ENCODE measurements around the gene TTC39C. TPM values are rescaled to one million over a fixed set of nuclear protein-coding genes. Genes with fewer than 3 reads are reported as not detected.
"Not testable (repeated sequence)": the region's sequence is repeated elsewhere in the genome, so short reads cannot be mapped to it uniquely, and the experiment has no call there.

The TTC39C gene
- total RNA-seq, 1 experiment from 2014 or later = 24.0 TPM

DNA sequence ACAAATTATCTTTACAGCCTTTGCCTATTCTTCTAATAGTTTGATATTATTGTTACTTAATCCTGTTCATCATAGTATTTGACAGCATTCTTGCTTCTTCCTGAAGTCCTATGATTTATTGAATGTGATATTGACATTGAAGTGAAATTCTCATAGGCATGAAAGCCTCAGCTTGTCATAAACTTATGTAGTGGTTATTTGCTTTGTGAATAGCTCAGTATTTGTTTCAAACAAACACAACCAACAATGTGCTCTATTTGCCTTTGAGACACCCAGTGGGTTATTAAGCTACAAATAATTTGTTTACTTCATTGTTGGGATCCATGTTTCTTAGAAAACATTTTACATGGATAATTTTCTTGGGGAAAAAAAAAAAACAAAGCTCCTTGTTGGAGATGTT lies 57.2 kb downstream of the TTC39C start:
- ChIA-PET POLR2A (ENCODE audit: low non-redundant PET) (no interaction called here), CTCF (no interaction called here)
- H3K9me3 ChIP-seq (ENCODE audit: low read depth, low read length, poor library complexity, severe bottlenecking) = no peaks in the 10 kb centered on the region
- no peak overlapping the region for H3K27ac ChIP-seq (ENCODE audit: low read depth, low read length, poor library complexity, severe bottlenecking)
- no TSS peak for BruUV-seq (replicated peaks)
- no peak for DNase-seq (ENCODE audit: low spot score)
- intact Hi-C loops (cut with micrococcal nuclease; ENCODE audit: unreplicated experiment) = no loop called here
- H3K4me1 ChIP-seq (ENCODE audit: insufficient read depth, low read length, poor library complexity, severe bottlenecking) = peaks cover 15% of the 10 kb centered on the region
- no peaks in the 10 kb centered on the region for H3K27me3 ChIP-seq (replicated peaks; ENCODE audit: insufficient read depth, low read depth, low read length, poor library complexity)
- no peaks in the 10 kb centered on the region for H3K36me3 ChIP-seq (ENCODE audit: insufficient read depth, low read length, poor library complexity, severe bottlenecking)
- TF ChIP-seq, protein P1, sequence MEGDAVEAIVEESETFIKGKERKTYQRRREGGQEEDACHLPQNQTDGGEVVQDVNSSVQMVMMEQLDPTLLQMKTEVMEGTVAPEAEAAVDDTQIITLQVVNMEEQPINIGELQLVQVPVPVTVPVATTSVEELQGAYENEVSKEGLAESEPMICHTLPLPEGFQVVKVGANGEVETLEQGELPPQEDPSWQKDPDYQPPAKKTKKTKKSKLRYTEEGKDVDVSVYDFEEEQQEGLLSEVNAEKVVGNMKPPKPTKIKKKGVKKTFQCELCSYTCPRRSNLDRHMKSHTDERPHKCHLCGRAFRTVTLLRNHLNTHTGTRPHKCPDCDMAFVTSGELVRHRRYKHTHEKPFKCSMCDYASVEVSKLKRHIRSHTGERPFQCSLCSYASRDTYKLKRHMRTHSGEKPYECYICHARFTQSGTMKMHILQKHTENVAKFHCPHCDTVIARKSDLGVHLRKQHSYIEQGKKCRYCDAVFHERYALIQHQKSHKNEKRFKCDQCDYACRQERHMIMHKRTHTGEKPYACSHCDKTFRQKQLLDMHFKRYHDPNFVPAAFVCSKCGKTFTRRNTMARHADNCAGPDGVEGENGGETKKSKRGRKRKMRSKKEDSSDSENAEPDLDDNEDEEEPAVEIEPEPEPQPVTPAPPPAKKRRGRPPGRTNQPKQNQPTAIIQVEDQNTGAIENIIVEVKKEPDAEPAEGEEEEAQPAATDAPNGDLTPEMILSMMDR (conservative IDR thresholded peaks at IDR 0.05; ENCODE audit: low read depth, low read length) = no peak
- TF ChIP-seq EZH2 (IDR thresholded peaks at IDR 0.05; ENCODE audit: borderline replicate concordance, low read depth, low read length, poor library complexity, severe bottlenecking) = no peak
- H3K4me3 ChIP-seq (ENCODE audit: low read depth, low read length, poor library complexity, severe bottlenecking) = no peak overlapping the region

DNA sequence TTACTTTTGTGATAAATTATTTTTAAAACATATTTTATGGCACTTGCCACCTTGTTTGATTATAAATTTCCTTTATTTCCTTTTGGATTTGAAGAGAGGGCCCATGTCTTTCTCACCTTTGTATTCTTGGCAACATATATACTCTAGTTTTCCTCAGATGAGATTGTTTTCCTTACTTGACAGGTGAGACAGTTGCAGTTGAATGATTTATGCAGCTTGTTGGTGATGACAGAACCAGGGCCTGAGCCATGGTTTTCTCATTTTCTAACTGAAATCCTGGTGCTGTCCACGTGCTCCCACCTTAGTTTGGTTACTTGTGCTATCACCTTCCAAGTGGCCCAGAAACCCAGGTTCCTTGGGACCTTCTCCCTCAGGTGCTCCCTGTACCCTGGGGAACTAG lies 58.2 kb downstream of the TTC39C start:
- H3K36me3 ChIP-seq (ENCODE audit: insufficient read depth, low read length, poor library complexity, severe bottlenecking) = no peaks in the 10 kb centered on the region
- BruUV-seq (replicated peaks) = no TSS peak
- intact Hi-C loops (cut with micrococcal nuclease; ENCODE audit: unreplicated experiment) = no loop called here
- H3K27me3 ChIP-seq (replicated peaks; ENCODE audit: insufficient read depth, low read depth, low read length, poor library complexity) = no peaks in the 10 kb centered on the region
- H3K4me3 ChIP-seq (ENCODE audit: low read depth, low read length, poor library complexity, severe bottlenecking) = no peak overlapping the region
- H3K9me3 ChIP-seq (ENCODE audit: low read depth, low read length, poor library complexity, severe bottlenecking) = no peaks in the 10 kb centered on the region
- H3K27ac ChIP-seq (ENCODE audit: low read depth, low read length, poor library complexity, severe bottlenecking) = no peak overlapping the region
- TF ChIP-seq, protein P1 (conservative IDR thresholded peaks at IDR 0.05; ENCODE audit: low read depth, low read length) = no peak
- no peak for TF ChIP-seq EZH2 (IDR thresholded peaks at IDR 0.05; ENCODE audit: borderline replicate concordance, low read depth, low read length, poor library complexity, severe bottlenecking)
- peaks cover 15% of the 10 kb centered on the region for H3K4me1 ChIP-seq (ENCODE audit: insufficient read depth, low read length, poor library complexity, severe bottlenecking)
- POLR2A ChIA-PET (ENCODE audit: low non-redundant PET) = interaction anchor here (0.5 kb wide), 1 partner anchor 69 kb away, joined by 3 read pairs; no protein-coding TSS in a partner anchor
- CTCF ChIA-PET = interaction anchor here (0.6 kb wide), 1 partner anchor 561 kb away, joined by 3 read pairs; no protein-coding TSS in a partner anchor
- DNase-seq (ENCODE audit: low spot score) = no peak

DNA sequence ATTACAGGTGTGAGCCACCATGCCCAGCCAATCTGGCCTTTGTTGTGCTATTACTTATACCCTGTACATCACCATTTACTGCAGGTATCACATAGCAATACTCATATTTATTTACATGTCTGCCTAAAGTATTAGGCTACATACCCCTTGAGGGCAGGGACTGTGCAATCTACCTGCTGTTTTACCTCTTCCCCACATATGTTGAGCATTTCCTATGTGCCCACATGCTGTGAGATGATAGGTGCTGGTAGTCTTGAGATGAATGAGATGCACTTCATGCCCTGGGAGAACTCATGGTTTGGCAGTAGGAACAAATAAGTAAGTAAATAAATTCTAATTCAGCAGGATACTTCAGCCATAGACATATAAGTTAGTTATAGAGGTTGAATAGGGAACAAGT lies 59.2 kb downstream of the TTC39C start:
- no TSS peak for BruUV-seq (replicated peaks)
- H3K9me3 ChIP-seq (ENCODE audit: low read depth, low read length, poor library complexity, severe bottlenecking) = no peaks in the 10 kb centered on the region
- intact Hi-C loops (cut with micrococcal nuclease; ENCODE audit: unreplicated experiment) = no loop called here
- peaks cover 6% of the 10 kb centered on the region for H3K36me3 ChIP-seq (ENCODE audit: insufficient read depth, low read length, poor library complexity, severe bottlenecking)
- no peak overlapping the region for H3K27ac ChIP-seq (ENCODE audit: low read depth, low read length, poor library complexity, severe bottlenecking)
- no peaks in the 10 kb centered on the region for H3K27me3 ChIP-seq (replicated peaks; ENCODE audit: insufficient read depth, low read depth, low read length, poor library complexity)
- DNase-seq (ENCODE audit: low spot score) = no peak
- H3K4me3 ChIP-seq (ENCODE audit: low read depth, low read length, poor library complexity, severe bottlenecking) = no peak overlapping the region
- POLR2A ChIA-PET (ENCODE audit: low non-redundant PET) = no interaction called here
- CTCF ChIA-PET = no interaction called here
- TF ChIP-seq, protein P1 (conservative IDR thresholded peaks at IDR 0.05; ENCODE audit: low read depth, low read length) = no peak
- TF ChIP-seq EZH2 (IDR thresholded peaks at IDR 0.05; ENCODE audit: borderline replicate concordance, low read depth, low read length, poor library complexity, severe bottlenecking) = no peak
- peaks cover 18% of the 10 kb centered on the region for H3K4me1 ChIP-seq (ENCODE audit: insufficient read depth, low read length, poor library complexity, severe bottlenecking)

DNA sequence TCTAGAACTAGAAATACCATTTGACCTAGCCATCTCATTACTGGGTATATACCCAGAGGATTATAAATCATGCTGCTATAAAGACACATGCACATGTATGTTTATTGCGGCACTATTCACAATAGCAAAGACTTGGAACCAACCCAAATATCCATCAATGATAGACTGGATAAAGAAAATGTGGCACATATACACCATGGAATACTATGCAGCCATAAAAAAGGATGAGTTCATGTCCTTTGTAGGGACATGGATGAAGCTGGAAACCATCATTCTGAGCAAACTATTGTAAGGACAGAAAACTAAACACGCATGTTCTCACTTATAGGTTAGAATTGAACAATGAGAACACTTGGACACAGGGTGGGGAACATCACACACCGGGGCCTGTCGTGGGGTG lies 60.2 kb downstream of the TTC39C start:
- BruUV-seq (replicated peaks); CTCF ChIA-PET; H3K9me3 ChIP-seq (ENCODE audit: low read depth, low read length, poor library complexity, severe bottlenecking); POLR2A ChIA-PET (ENCODE audit: low non-redundant PET); H3K27ac ChIP-seq (ENCODE audit: low read depth, low read length, poor library complexity, severe bottlenecking); H3K36me3 ChIP-seq (ENCODE audit: insufficient read depth, low read length, poor library complexity, severe bottlenecking); H3K4me3 ChIP-seq (ENCODE audit: low read depth, low read length, poor library complexity, severe bottlenecking); DNase-seq (ENCODE audit: low spot score); H3K27me3 ChIP-seq (replicated peaks; ENCODE audit: insufficient read depth, low read depth, low read length, poor library complexity); H3K4me1 ChIP-seq (ENCODE audit: insufficient read depth, low read length, poor library complexity, severe bottlenecking): not testable (repeated sequence)
- intact Hi-C loops (cut with micrococcal nuclease; ENCODE audit: unreplicated experiment) = loop anchor here (5.0 kb wide), 1 partner anchor 53 kb away; no protein-coding TSS in a partner anchor
